OCI-LY3 (cell line): Measurements from ENCODE around the gene EPS8L1.
"Not testable (repeated sequence)": the region's sequence is repeated elsewhere in the genome, so short reads cannot be mapped to it uniquely, and the experiment has no call there.

Source experiments
- H2AFZ ChIP-seq: fragments of 200-600, 300-600 bp; shearing (Covaris generic); 2 replicates; pipeline ENCODE4 v1.6.0; 2014; ENCODE audit warnings: antibody characterized with exemption, low read depth, low read length
- H3K27ac ChIP-seq: fragments of 200-600, 300-600 bp; sonication (generic); 2 replicates; pipeline ENCODE4 v1.5.1; 2014; ENCODE audit warnings: mild to moderate bottlenecking, low read length, moderate library complexity, mixed read lengths
- H3K27me3 ChIP-seq: fragments of 200-600, 300-600 bp; sonication (generic); 2 replicates; pipeline ENCODE4 v1.6.1; 2014; ENCODE audit warnings: low read depth, low read length, mixed read lengths
- H3K36me3 ChIP-seq: fragments of 200-600, 300-600 bp; sonication (generic); replicated peaks from 2 replicates; pipeline ENCODE3; 2014; ENCODE audit warnings: low read depth, low read length, mixed read lengths
- H3K4me1 ChIP-seq: fragments of 300-600, 200-600 bp; sonication (generic); 2 replicates; pipeline ENCODE4 v1.6.1; 2014; ENCODE audit warnings: low read length, mixed read lengths
- H3K4me2 ChIP-seq: fragments of 200-600, 300-600 bp; sonication (generic); 2 replicates; pipeline ENCODE4 v1.6.1; 2014; ENCODE audit warnings: low read length, mixed read lengths
- H3K4me3 ChIP-seq: fragments of 300-600, 200-600 bp; sonication (generic); 2 replicates; pipeline ENCODE4 v1.5.1; 2014; ENCODE audit warnings: antibody characterized with exemption, mild to moderate bottlenecking, low read length, moderate library complexity
- H3K79me2 ChIP-seq: fragments of 300-600, 200-600 bp; shearing (Covaris generic); 2 replicates; pipeline ENCODE4 v1.6.1; 2014; ENCODE audit warnings: mild to moderate bottlenecking, low read length, mixed read lengths
- H3K9ac ChIP-seq: fragments of 300-600, 200-600 bp; shearing (Covaris generic); 2 replicates; pipeline ENCODE4 v1.6.0; 2014; ENCODE audit warnings: mild to moderate bottlenecking, low read length, moderate library complexity
- H3K9me3 ChIP-seq: fragments of 200-600, 300-600 bp; shearing (Covaris generic); 2 replicates; pipeline ENCODE4 v1.6.1; 2014; ENCODE audit warnings: low read length, mixed read lengths; ENCODE audit not compliant: insufficient read depth
- H4K20me1 ChIP-seq: fragments of 200-600, 300-600 bp; sonication (generic); 2 replicates; pipeline ENCODE4 v1.6.1; 2016; ENCODE audit warnings: low read length, mixed read lengths; ENCODE audit not compliant: insufficient read depth
- EZH2phosphoT487 ChIP-seq: fragments of 200-600 bp; shearing (Covaris generic); IDR thresholded peaks from 2 replicates; pipeline ENCODE4 v1.6.1; 2018; ENCODE audit warnings: antibody characterized with exemption, mixed run types, low read depth
- TF ChIP-seq, protein P1 (sequence below): fragments of 200-600, 300-600 bp; sonication (generic); IDR thresholded peaks from 2 replicates; pipeline ENCODE4 v1.5.1; 2014; ENCODE audit warnings: antibody characterized with exemption, low read length, low read depth

EPS8L1 gene

DNA sequence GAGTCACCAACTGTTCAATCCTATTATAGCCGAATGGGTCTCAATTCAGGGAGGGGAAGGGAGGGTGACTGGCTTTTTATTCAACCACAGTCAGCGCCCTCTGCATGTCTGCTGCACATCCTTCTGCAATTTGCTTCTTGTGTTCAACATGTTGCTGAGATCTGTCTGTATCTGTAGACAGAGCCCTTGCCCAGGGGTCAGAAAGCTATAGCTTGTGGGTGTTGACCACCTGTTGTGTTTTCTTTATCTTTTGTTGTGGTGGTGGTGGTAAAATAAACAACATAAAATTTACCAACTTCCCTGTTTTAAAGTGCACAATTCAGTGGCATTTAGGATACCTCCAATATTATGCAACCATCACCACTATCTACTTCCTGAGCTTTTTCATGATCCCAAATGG lies 29.6 kb downstream of the EPS8L1 start:
- Histone ChIP-seq H3K36me3 (peaks cover 16% of the 10 kb centered on the region), H3K9me3 (no peaks in the 10 kb centered on the region), H3K27ac (no peak overlapping the region), H3K27me3 (no peaks in the 10 kb centered on the region), H3K4me1 (no peaks in the 10 kb centered on the region), H4K20me1 (peaks cover 3% of the 10 kb centered on the region; the same call in 1 of the 2 replicates), H3K4me3 (no peak overlapping the region), H3K4me2 (no peak overlapping the region), H3K79me2 (no peaks in the 10 kb centered on the region), H3K9ac (no peak overlapping the region), H2AFZ (no peak overlapping the region)
- TF ChIP-seq EZH2phosphoT487, result no peak
- TF ChIP-seq, protein P1, sequence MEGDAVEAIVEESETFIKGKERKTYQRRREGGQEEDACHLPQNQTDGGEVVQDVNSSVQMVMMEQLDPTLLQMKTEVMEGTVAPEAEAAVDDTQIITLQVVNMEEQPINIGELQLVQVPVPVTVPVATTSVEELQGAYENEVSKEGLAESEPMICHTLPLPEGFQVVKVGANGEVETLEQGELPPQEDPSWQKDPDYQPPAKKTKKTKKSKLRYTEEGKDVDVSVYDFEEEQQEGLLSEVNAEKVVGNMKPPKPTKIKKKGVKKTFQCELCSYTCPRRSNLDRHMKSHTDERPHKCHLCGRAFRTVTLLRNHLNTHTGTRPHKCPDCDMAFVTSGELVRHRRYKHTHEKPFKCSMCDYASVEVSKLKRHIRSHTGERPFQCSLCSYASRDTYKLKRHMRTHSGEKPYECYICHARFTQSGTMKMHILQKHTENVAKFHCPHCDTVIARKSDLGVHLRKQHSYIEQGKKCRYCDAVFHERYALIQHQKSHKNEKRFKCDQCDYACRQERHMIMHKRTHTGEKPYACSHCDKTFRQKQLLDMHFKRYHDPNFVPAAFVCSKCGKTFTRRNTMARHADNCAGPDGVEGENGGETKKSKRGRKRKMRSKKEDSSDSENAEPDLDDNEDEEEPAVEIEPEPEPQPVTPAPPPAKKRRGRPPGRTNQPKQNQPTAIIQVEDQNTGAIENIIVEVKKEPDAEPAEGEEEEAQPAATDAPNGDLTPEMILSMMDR, result no peak

DNA sequence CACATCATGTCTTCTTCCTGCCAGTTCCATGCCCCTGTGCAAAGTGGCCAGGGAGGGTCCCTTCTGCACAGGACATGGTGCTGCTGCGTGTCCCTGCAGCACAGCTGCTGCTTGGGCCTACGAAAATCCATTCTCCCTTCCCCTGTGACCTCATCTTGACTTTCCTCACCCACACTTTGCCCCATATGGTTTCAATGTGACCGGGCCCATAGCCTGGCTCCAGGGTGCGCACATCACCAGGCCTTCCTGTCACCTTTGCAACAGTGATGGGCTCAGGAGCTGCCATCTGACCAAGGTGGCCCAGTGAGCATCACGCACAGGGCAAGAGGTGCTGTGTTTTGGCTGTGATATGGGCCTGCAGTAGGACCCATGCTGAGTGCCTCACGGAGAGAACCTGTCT lies 30.9 kb downstream of the EPS8L1 start:
- no peak overlapping the region for H3K27ac ChIP-seq
- TF ChIP-seq, protein P1, result no peak
- TF ChIP-seq EZH2phosphoT487, result no peak
- no peak overlapping the region for H3K9ac ChIP-seq
- H3K4me2 ChIP-seq, result no peak overlapping the region
- H2AFZ ChIP-seq, result no peak overlapping the region
- peaks cover 7% of the 10 kb centered on the region; the same call in 1 of the 2 replicates for H4K20me1 ChIP-seq
- H3K27me3 ChIP-seq, result no peaks in the 10 kb centered on the region
- no peak overlapping the region for H3K4me3 ChIP-seq
- peaks cover 4% of the 10 kb centered on the region; the same call in 1 of the 2 replicates for H3K79me2 ChIP-seq
- no peaks in the 10 kb centered on the region for H3K9me3 ChIP-seq
- H3K4me1 ChIP-seq, result no peaks in the 10 kb centered on the region
- H3K36me3 ChIP-seq, result peaks cover 13% of the 10 kb centered on the region

DNA sequence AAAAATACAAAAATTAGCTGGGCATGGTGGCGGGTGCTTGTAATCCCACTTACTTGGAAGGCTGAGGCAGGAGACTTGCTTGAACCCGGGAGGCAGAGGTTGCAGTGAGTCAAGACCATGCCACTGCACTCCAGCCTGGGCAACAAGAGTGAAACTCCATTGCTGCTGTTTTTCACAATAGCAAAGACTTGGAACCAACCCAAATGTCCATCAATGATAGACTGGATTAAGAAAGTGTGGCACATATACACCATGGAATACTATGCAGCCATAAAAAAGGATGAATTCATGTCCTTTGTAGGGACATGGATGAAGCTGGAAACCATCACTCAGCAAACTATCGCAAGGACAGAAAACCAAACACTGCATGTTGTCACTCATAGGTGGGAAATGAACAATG lies 31.6 kb downstream of the EPS8L1 start:
- not testable (repeated sequence) for H3K79me2 ChIP-seq, H3K9me3 ChIP-seq, H3K27ac ChIP-seq, H2AFZ ChIP-seq, H3K4me2 ChIP-seq, H3K9ac ChIP-seq, H3K27me3 ChIP-seq, H3K4me3 ChIP-seq, H3K4me1 ChIP-seq
- H3K36me3 ChIP-seq, result peaks cover 13% of the 10 kb centered on the region
- peaks cover 11% of the 10 kb centered on the region; the same call in 1 of the 2 replicates for H4K20me1 ChIP-seq

- H3K27ac ChIP-seq, result no peak overlapping the region
- H2AFZ ChIP-seq, result no peak overlapping the region
- TF ChIP-seq, protein P1, result no peak
- TF ChIP-seq EZH2phosphoT487, result no peak
- no peaks in the 10 kb centered on the region for H3K27me3 ChIP-seq
- no peak overlapping the region for H3K4me2 ChIP-seq
- peaks cover 4% of the 10 kb centered on the region; the same call in 1 of the 2 replicates for H3K4me1 ChIP-seq
- no peak overlapping the region for H3K4me3 ChIP-seq
- peaks cover 34% of the 10 kb centered on the region for H4K20me1 ChIP-seq
- H3K36me3 ChIP-seq, result peaks cover 2% of the 10 kb centered on the region
- no peak overlapping the region for H3K9ac ChIP-seq
- no peaks in the 10 kb centered on the region for H3K9me3 ChIP-seq
- H3K79me2 ChIP-seq, result peaks cover 31% of the 10 kb centered on the region
Measured at GRCh38 chr19:55109527-55110291, 34.0 kb downstream of the EPS8L1 start.
